GM12891 (cell line): ENCODE data around the gene MFSD6.

Experiments used
- POLR2A ChIP-seq: IDR thresholded peaks from 2 replicates; pipeline ENCODE4 v1.6.1; 2011; ENCODE audit warnings: low read depth, low read length, control low read depth
- POLR2AphosphoS5 ChIP-seq: IDR thresholded peaks from 2 replicates; pipeline ENCODE4 v1.6.1; 2011; ENCODE audit warnings: low read depth, low read length, control low read depth
- POU2F2 ChIP-seq: IDR thresholded peaks from 2 replicates; pipeline ENCODE4 v1.6.1; 2011; ENCODE audit warnings: low read depth, mild to moderate bottlenecking, control low read depth, low read length, moderate library complexity
- TAF1 ChIP-seq: IDR thresholded peaks from 2 replicates; pipeline ENCODE4 v1.6.1; 2011; ENCODE audit warnings: low read depth, low read length, control low read depth

DNA sequence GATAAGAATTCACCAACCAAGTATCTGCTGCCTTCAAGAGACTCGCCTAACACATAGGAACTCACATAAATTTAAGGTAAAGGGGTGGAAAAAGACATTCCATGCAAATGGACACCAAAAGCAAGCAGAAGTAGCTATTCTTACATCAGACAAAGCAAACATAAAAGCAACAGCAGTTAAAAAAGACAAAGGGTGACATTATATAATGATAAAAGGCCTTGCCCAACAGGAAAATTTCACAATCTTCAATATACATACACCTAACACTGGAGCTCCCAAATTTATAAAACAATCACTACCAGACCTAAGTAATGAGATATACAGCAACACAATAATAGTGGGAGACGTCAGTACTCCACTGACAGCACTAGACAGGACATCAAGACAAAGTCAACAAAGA, 84.9 kb downstream of the MFSD6 start:
- TF ChIP-seq POLR2A: no peak
- TF ChIP-seq POU2F2: no peak
- TF ChIP-seq POLR2AphosphoS5: no peak
- TF ChIP-seq TAF1: no peak
